Psoas muscle (tissue), 8 donors: Measurements from ENCODE around the gene RBFOX1. TPM values are rescaled to one million over a fixed set of nuclear protein-coding genes. Genes with fewer than 3 reads are reported as not detected.
A peak's percentile ranks its signal among the peaks of the same experiment; 100 is the strongest.

Experiments used
- ATAC-seq, 4 donors: fragments of 200-7000 bp; cut with Tn5 transposase; one replicate each; pipeline ENCODE4 v1.9.1; 2020; ENCODE audit warnings: moderate library complexity in 3 of 4, mild to moderate bottlenecking in 2 of 4
- DNase-seq, 2 donors: peaks; one replicate each; pipeline ENCODE4 v3.0.0-alpha.2; 2020
- H3K27ac ChIP-seq: fragments of 200-600 bp; one replicate; pipeline ENCODE4 v1.8.0; 2022
- H3K27me3 ChIP-seq, 3 donors: fragments of 200-600 bp in 1 of 3; one replicate each; pipeline versions ENCODE4 v1.6.1 to v1.8.0; 2013 to 2022; ENCODE audit warnings: low read length in 2 of 3, mild to moderate bottlenecking in 2 of 3, moderate library complexity in 1 of 3; ENCODE audit not compliant: insufficient read depth in 3 of 3
- H3K36me3 ChIP-seq, 2 donors: fragments of 200-600 bp in 1 of 2; one replicate each; pipeline versions ENCODE4 v1.6.1 to v1.8.0; 2013 to 2022; ENCODE audit warnings: low read depth in 1 of 2, mild to moderate bottlenecking in 1 of 2, moderate library complexity in 1 of 2; ENCODE audit not compliant: insufficient read depth in 1 of 2
- H3K4me1 ChIP-seq: fragments of 200-600 bp; one replicate; pipeline ENCODE4 v1.8.0; 2022
- H3K4me3 ChIP-seq: fragments of 200-600 bp; one replicate; pipeline ENCODE4 v1.8.0; 2022; ENCODE audit warnings: mild to moderate bottlenecking
- H3K9me3 ChIP-seq: fragments of 200-600 bp; one replicate; pipeline ENCODE4 v1.8.0; 2022
- CTCF ChIP-seq: fragments of 200-600 bp; IDR thresholded peaks from one replicate; pipeline ENCODE4 v1.8.0; 2022; ENCODE audit warnings: antibody characterized with exemption
- WGBS, 3 donors: extraction: QIAGEN DNeasy Blood & Tissue Kit; methylation state at CpG; one replicate each; pipeline versions ENCODE4 v1.1.6 to v1.1.7; 2013; 5-methylcytosine and 5-hydroxymethylcytosine counted together
- intact Hi-C, 2 donors: fragments of 100-400 bp; cut with DNase I; formaldehyde crosslinking; loops; one replicate each; pipeline versions ENCODE4 v1.11.0 to v1.14.2; 2022
- polyA plus RNA-seq, 3 donors: library from polyadenylated mRNA; stranded (reverse); fragments of 200-250 nt; gene quantifications; one replicate each; pipeline ENCODE4 v1.2.3, GENCODE V29; 2013
- total RNA-seq, 4 donors: library from RNA; stranded (reverse); fragmentation: NEBNext Ultra II Directional in 2 of 4; extraction: Animal tissue kit (Norgen Biotek cat#: 25700) in 2 of 4; gene quantifications; one replicate each; pipeline versions ENCODE4 v1.2.1 to v1.2.4, GENCODE V29; 2021 to 2023
- donor health status: healthy with polysubstance abuse.
- donor health status: DM: no; HTN: no; CAD: no; lungs with moderate emphysema.
- donor health status: Bipolar disorder and iron deficiency.
- donor health status: healthy.
- donor health status: DM: yes; HTN: yes; CAD: no.
- donor health status: DM: no; HTN: no; CAD: no.
- donor health status: DM: no; HTN: no; CAD: no.
- donor health status: DM: yes; HTN: yes; CAD: no.

The RBFOX1 gene
- total and polyA plus RNA-seq, 7 donors: 2.8 to 141 (median 113) TPM

- H3K4me1 ChIP-seq: peaks cover 2% of the 10 kb centered on the region
- no peaks in the 10 kb centered on the region for H3K27me3 ChIP-seq
- H3K4me3 ChIP-seq: no peak overlapping the region
- DNase-seq (no peak), ATAC-seq (no peak)
- intact Hi-C loops: no loop called here
- no peaks in the 10 kb centered on the region for H3K9me3 ChIP-seq
- no peaks in the 10 kb centered on the region for H3K36me3 ChIP-seq
- H3K27ac ChIP-seq: no peak overlapping the region
- 72 to 75% (median 74%) methylated on average over 3 of the region's 3 CpGs for WGBS, 3 donors
- TF ChIP-seq CTCF: no peak
These were observed 208.4 kb downstream of the RBFOX1 start for GRCh38 chr16:7541026-7541425.

GRCh38 chr16:7545251-7545650 lies 212.6 kb downstream of the RBFOX1 start:
- H3K27me3 ChIP-seq: no peaks in the 10 kb centered on the region
- WGBS, 3 donors: 60 to 70% (median 66%) methylated on average over 9 of the region's 9 CpGs
- no peaks in the 10 kb centered on the region for H3K36me3 ChIP-seq
- ATAC-seq: no peak
- intact Hi-C loops: no loop called here
- DNase-seq: no peak
- no peak for TF ChIP-seq CTCF
- H3K27ac ChIP-seq: no peak overlapping the region
- H3K4me3 ChIP-seq: no peak overlapping the region
- H3K4me1 ChIP-seq: peaks cover 2% of the 10 kb centered on the region
- H3K9me3 ChIP-seq: no peaks in the 10 kb centered on the region

GRCh38 chr16:7546948-7547347 lies 214.3 kb downstream of the RBFOX1 start:
- Histone ChIP-seq H3K27me3 (no peaks in the 10 kb centered on the region), H3K4me1 (peaks cover 6% of the 10 kb centered on the region), H3K9me3 (no peaks in the 10 kb centered on the region), H3K27ac (no peak overlapping the region), H3K4me3 (no peak overlapping the region), H3K36me3 (no peaks in the 10 kb centered on the region)
- 44 to 56% (median 47%) methylated on average over 4 of the region's 4 CpGs for whole genome bisulfite sequencing, 3 donors
- ATAC-seq: no peak
- no peak for TF ChIP-seq CTCF
- intact Hi-C loops: no loop called here
- DNase-seq: no peak

GRCh38 chr16:7547736-7548135 lies 215.1 kb downstream of the RBFOX1 start:
- WGBS, 3 donors: 45 to 68% (median 50%) methylated on average over 4 of the region's 4 CpGs
- intact Hi-C loops: no loop called here
- H3K27me3 ChIP-seq: no peaks in the 10 kb centered on the region
- H3K27ac ChIP-seq: no peak overlapping the region
- no peaks in the 10 kb centered on the region for H3K36me3 ChIP-seq
- ATAC-seq (no peak), DNase-seq (no peak)
- TF ChIP-seq CTCF: no peak
- peaks cover 6% of the 10 kb centered on the region for H3K4me1 ChIP-seq
- no peak overlapping the region for H3K4me3 ChIP-seq
- no peaks in the 10 kb centered on the region for H3K9me3 ChIP-seq

GRCh38 chr16:7548796-7549318 lies 216.2 kb downstream of the RBFOX1 start:
- WGBS, 3 donors: 78 to 83% (median 81%) methylated on average over 4 of the region's 4 CpGs
- DNase-seq (no peak), ATAC-seq (peak; percentile 31 to 56 (median 51))
- Histone ChIP-seq H3K4me3 (no peak overlapping the region), H3K36me3 (no peaks in the 10 kb centered on the region), H3K9me3 (no peaks in the 10 kb centered on the region), H3K4me1 (peaks cover 6% of the 10 kb centered on the region), H3K27ac (peak overlapping the region; percentile 30), H3K27me3 (no peaks in the 10 kb centered on the region)
- intact Hi-C loops: no loop called here
- TF ChIP-seq CTCF: no peak
